Measurements from ENCODE around the gene DOCK2.

DOCK2 gene

DNA sequence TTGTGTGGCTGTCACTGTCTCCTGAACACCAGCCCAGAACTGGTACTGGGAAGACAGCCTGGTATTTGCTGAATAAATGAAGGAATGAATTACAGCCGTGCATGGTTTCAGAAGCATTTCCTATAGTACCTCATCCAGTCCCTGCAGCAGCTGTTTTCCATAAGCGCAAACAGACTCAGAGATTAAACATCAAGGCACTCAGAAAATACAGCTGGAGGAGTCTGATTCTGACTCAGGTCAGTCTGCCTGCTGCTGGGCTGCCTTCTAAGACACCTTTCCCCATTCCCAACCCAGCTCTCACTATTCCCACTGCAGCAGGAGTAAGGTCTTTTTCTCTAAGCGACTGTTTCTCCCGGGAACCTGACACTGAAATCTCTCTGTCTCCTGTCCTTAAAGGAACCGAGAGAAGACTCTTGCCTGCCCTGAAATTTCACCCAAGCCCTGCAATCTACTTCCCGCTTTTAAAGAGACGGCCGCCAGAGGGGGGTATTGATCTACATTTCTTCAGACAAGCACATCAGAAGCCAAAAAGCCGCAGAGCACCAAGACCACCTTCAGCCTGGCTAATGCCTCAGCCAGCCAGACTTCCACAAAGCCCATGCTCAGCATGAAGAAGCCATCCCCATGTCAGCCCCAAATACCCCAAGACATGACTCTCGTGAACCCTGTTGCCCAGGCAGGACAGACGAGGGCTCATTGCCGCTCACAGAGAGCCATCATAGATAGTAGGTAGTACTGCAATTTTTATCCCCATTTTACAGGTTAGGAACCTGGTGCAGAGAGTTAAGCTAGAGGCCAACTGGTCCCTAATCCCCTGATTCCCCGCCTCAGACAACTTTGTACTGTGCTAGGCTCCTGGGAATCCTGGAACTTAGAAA, 463.2 kb downstream of the DOCK2 start:
- no peaks in the 10 kb centered on the region for H3K4me1 ChIP-seq (ENCODE audit: control insufficient read depth, insufficient read depth, low read length)
- H3K4me3 ChIP-seq (ENCODE audit: low read length in 2 of 2): no peak overlapping the region
- H3K27me3 ChIP-seq (ENCODE audit: control insufficient read depth in 1 of 2, insufficient read depth in 2 of 2, low read length in 2 of 2): peaks cover 0 to 3% of the 10 kb centered on the region in 2 donors
- H3K27ac ChIP-seq (ENCODE audit: low read length): no peak overlapping the region
- no peaks in the 10 kb centered on the region for H3K9me3 ChIP-seq (ENCODE audit: control insufficient read depth in 2 of 2, low read length in 2 of 2)
- no peaks in the 10 kb centered on the region for H3K36me3 ChIP-seq (ENCODE audit: control insufficient read depth in 2 of 2, insufficient read depth in 2 of 2, low read length in 2 of 2)
- H3K9ac ChIP-seq (ENCODE audit: low read length in 2 of 2): no peak overlapping the region

GRCh38 chr5:170103447-170103846, 466.4 kb downstream of the DOCK2 start:
- H3K36me3 ChIP-seq (ENCODE audit: control insufficient read depth in 2 of 2, insufficient read depth in 2 of 2, low read length in 2 of 2): no peaks in the 10 kb centered on the region
- no peaks in the 10 kb centered on the region for H3K9me3 ChIP-seq (ENCODE audit: control insufficient read depth in 2 of 2, low read length in 2 of 2)
- no peaks in the 10 kb centered on the region for H3K4me1 ChIP-seq (ENCODE audit: control insufficient read depth, insufficient read depth, low read length)
- no peak overlapping the region for H3K27ac ChIP-seq (ENCODE audit: low read length)
- no peak overlapping the region for H3K9ac ChIP-seq (ENCODE audit: low read length in 2 of 2)
- H3K27me3 ChIP-seq (ENCODE audit: control insufficient read depth in 1 of 2, insufficient read depth in 2 of 2, low read length in 2 of 2): no peaks in the 10 kb centered on the region
- no peak overlapping the region for H3K4me3 ChIP-seq (ENCODE audit: low read length in 2 of 2)

GRCh38 chr5:170104299-170104698, 467.2 kb downstream of the DOCK2 start:
- H3K9me3 ChIP-seq (ENCODE audit: control insufficient read depth in 2 of 2, low read length in 2 of 2): no peaks in the 10 kb centered on the region

DNA sequence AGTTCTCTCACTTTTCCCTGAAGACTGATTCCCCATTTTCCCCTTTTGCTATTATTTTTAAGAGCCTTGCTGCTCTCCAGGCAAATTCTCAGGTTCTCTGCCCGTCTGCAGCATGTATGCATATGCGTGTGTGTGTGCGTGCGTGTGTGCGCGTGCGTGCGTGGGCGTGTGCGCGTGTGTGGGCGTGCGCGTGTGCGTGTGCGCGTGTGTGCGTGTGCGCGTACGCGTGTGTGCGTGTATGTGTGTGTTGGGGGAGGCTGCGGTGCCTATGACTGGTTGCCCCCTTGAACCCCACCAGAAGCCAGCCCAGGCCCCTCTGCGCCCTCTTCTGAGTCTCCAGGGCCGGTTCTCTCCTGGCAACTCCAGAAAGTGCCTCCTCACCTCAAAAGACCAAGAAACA, 467.6 kb downstream of the DOCK2 start:
- H3K27me3 ChIP-seq (ENCODE audit: control insufficient read depth in 1 of 2, insufficient read depth in 2 of 2, low read length in 2 of 2): no peaks in the 10 kb centered on the region
- no peaks in the 10 kb centered on the region for H3K36me3 ChIP-seq (ENCODE audit: control insufficient read depth in 2 of 2, insufficient read depth in 2 of 2, low read length in 2 of 2)
- no peak overlapping the region for H3K27ac ChIP-seq (ENCODE audit: low read length)
- H3K9ac ChIP-seq (ENCODE audit: low read length in 2 of 2): no peak overlapping the region
- no peaks in the 10 kb centered on the region for H3K4me1 ChIP-seq (ENCODE audit: control insufficient read depth, insufficient read depth, low read length)
- no peak overlapping the region for H3K4me3 ChIP-seq (ENCODE audit: low read length in 2 of 2)
- H3K9me3 ChIP-seq (ENCODE audit: control insufficient read depth in 2 of 2, low read length in 2 of 2): no peaks in the 10 kb centered on the region

More at GRCh38 chr5:170104299-170104698, 467.2 kb downstream of the DOCK2 start:
- Histone ChIP-seq H3K4me3 (ENCODE audit: low read length in 2 of 2) (no peak overlapping the region), H3K4me1 (ENCODE audit: control insufficient read depth, insufficient read depth, low read length) (no peaks in the 10 kb centered on the region), H3K9ac (ENCODE audit: low read length in 2 of 2) (no peak overlapping the region), H3K27ac (ENCODE audit: low read length) (no peak overlapping the region), H3K27me3 (ENCODE audit: control insufficient read depth in 1 of 2, insufficient read depth in 2 of 2, low read length in 2 of 2) (no peaks in the 10 kb centered on the region), H3K36me3 (ENCODE audit: control insufficient read depth in 2 of 2, insufficient read depth in 2 of 2, low read length in 2 of 2) (no peaks in the 10 kb centered on the region)

DNA sequence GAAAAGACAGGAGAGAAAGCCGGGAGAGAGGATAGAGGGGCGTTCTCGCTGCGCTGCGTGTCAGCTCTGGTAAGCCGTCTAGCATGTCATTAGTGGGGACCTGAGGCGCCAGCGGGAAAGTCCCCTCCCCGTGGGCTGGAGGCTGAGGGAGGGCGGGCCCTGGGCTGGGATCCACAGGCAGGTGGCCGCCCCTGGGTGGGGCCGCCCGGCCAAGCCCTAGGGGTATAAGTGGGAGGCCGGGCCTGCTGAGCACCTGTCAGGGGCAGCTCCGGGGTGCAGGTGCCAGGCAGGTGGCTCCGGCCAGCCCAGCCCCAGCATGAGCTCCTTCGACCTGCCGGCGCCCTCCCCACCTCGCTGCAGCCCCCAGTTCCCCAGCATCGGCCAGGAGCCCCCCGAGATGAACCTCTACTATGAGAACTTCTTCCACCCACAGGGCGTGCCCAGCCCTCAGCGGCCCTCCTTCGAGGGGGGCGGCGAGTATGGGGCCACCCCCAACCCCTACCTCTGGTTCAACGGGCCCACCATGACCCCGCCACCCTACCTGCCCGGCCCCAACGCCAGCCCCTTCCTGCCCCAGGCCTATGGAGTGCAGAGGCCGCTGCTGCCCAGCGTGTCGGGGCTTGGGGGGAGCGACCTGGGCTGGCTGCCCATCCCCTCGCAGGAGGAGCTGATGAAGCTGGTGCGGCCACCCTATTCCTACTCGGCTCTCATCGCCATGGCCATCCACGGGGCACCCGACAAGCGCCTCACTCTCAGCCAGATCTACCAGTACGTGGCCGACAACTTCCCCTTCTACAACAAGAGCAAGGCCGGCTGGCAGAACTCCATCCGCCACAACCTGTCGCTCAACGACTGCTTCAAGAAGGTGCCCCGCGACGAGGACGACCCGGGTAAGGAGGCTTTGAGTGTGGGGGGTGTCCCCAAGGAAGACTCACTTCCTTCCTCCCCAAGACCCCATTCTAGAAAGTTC, 468.9 kb downstream of the DOCK2 start, which contains the start of gene FOXI1:
FOXI1 (plus strand) TSS at position 256 of the 970 bp plus-strand sequence; CDS start at position 317, 61 bp downstream.
- Histone ChIP-seq H3K9me3 (ENCODE audit: control insufficient read depth in 2 of 2, low read length in 2 of 2) (no peaks in the 10 kb centered on the region), H3K4me3 (ENCODE audit: low read length in 2 of 2) (no peak within 1 kb of the TSS), H3K9ac (ENCODE audit: low read length in 2 of 2) (no peak within 1 kb of the TSS), H3K27ac (ENCODE audit: low read length) (no peak within 1 kb of the TSS), H3K27me3 (ENCODE audit: control insufficient read depth in 1 of 2, insufficient read depth in 2 of 2, low read length in 2 of 2) (no peaks in the 10 kb centered on the region), H3K4me1 (ENCODE audit: control insufficient read depth, insufficient read depth, low read length) (no peaks in the 10 kb centered on the region), H3K36me3 (ENCODE audit: control insufficient read depth in 2 of 2, insufficient read depth in 2 of 2, low read length in 2 of 2) (no peaks in the 10 kb centered on the region)

DNA sequence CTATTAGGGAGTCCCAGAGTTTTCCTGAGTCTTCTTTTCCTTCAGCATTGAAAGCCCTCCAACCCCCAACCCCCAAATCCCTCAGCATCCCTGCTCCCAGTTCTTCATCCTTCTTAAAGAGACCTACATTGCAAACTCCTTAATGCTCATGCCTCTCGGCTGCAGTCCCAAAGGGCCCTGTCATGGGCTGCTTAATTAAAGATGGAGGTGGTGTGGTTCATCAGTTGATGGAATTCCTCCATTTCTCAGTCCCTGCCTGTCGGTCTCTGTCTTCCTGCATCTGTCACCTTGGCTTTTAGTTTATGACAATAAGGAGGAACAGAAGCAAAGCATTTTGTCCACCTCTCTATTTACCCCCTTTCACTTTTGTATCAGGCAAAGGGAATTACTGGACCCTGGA, 470.6 kb downstream of the DOCK2 start:
- H3K4me3 ChIP-seq (ENCODE audit: low read length in 2 of 2): no peak overlapping the region
- H3K27me3 ChIP-seq (ENCODE audit: control insufficient read depth in 1 of 2, insufficient read depth in 2 of 2, low read length in 2 of 2): no peaks in the 10 kb centered on the region
- H3K9ac ChIP-seq (ENCODE audit: low read length in 2 of 2): no peak overlapping the region
- H3K27ac ChIP-seq (ENCODE audit: low read length): no peak overlapping the region
- no peaks in the 10 kb centered on the region for H3K4me1 ChIP-seq (ENCODE audit: control insufficient read depth, insufficient read depth, low read length)
- H3K36me3 ChIP-seq (ENCODE audit: control insufficient read depth in 2 of 2, insufficient read depth in 2 of 2, low read length in 2 of 2): no peaks in the 10 kb centered on the region
- H3K9me3 ChIP-seq (ENCODE audit: control insufficient read depth in 2 of 2, low read length in 2 of 2): no peaks in the 10 kb centered on the region

- H3K9me3 ChIP-seq (ENCODE audit: control insufficient read depth in 2 of 2, low read length in 2 of 2): no peaks in the 10 kb centered on the region
- H3K4me3 ChIP-seq (ENCODE audit: low read length in 2 of 2): no peak overlapping the region
- H3K36me3 ChIP-seq (ENCODE audit: control insufficient read depth in 2 of 2, insufficient read depth in 2 of 2, low read length in 2 of 2): no peaks in the 10 kb centered on the region
- H3K27me3 ChIP-seq (ENCODE audit: control insufficient read depth in 1 of 2, insufficient read depth in 2 of 2, low read length in 2 of 2): no peaks in the 10 kb centered on the region
- H3K27ac ChIP-seq (ENCODE audit: low read length): no peak overlapping the region
- no peaks in the 10 kb centered on the region for H3K4me1 ChIP-seq (ENCODE audit: control insufficient read depth, insufficient read depth, low read length)
- H3K9ac ChIP-seq (ENCODE audit: low read length in 2 of 2): no peak overlapping the region
Observed at GRCh38 chr5:170108266-170108785, 471.3 kb downstream of the DOCK2 start.

DNA sequence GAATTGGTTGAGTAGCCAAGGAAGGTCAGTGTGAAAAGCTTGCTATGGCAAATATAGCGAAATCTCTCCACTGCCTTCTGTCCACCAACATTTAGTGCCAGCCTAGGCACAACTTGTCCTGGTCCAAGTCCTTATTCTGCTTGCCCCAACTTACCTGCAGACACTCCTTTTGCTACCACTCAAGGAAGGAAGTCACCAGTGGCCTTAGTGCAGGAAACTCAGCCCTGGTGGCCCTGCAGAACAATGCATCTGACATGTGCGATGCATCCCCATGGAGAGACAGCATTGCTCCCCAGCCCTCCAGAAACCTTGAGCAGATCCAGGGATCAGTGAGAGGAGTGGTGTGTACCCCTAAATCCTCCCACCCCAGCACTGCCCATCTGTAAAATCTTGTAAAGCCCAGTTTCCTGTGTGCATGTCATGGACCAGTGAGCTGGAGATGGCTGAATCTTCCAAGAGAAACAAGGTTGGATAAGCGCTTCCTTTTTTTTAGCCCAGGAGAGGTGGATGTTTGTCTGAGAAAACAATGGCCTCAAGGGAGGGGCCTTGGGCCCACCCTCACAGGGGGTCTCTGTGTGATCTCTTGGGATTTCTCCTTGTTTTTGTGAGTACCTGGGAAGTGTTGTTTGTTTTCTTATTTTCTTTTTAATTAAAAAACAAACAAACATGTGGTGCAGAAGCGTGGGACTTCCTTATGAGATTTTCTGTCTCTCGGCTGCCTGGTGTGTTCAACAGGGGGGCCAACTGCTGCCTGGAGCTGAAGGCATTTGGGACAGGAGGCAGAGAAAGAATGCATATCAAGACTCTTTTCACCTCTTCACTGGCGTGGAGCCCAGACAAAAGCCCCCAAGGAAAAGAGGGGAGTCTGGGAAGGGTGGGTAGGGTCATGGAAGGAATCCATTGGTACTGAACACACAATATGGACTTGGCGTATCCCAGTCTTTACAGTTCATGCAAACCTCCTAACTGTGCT, 472.3 kb downstream of the DOCK2 start:
- Histone ChIP-seq H3K27me3 (ENCODE audit: control insufficient read depth in 1 of 2, insufficient read depth in 2 of 2, low read length in 2 of 2) (no peaks in the 10 kb centered on the region), H3K9me3 (ENCODE audit: control insufficient read depth in 2 of 2, low read length in 2 of 2) (no peaks in the 10 kb centered on the region), H3K4me3 (ENCODE audit: low read length in 2 of 2) (no peak overlapping the region), H3K4me1 (ENCODE audit: control insufficient read depth, insufficient read depth, low read length) (no peaks in the 10 kb centered on the region), H3K36me3 (ENCODE audit: control insufficient read depth in 2 of 2, insufficient read depth in 2 of 2, low read length in 2 of 2) (no peaks in the 10 kb centered on the region), H3K27ac (ENCODE audit: low read length) (no peak overlapping the region), H3K9ac (ENCODE audit: low read length in 2 of 2) (no peak overlapping the region)

GRCh38 chr5:170110403-170111087, 473.5 kb downstream of the DOCK2 start:
- Histone ChIP-seq H3K4me1 (ENCODE audit: control insufficient read depth, insufficient read depth, low read length) (no peaks in the 10 kb centered on the region), H3K9me3 (ENCODE audit: control insufficient read depth in 2 of 2, low read length in 2 of 2) (peaks cover 2 to 3% of the 10 kb centered on the region in 2 donors), H3K4me3 (ENCODE audit: low read length in 2 of 2) (no peak overlapping the region), H3K27ac (ENCODE audit: low read length) (no peak overlapping the region), H3K36me3 (ENCODE audit: control insufficient read depth in 2 of 2, insufficient read depth in 2 of 2, low read length in 2 of 2) (no peaks in the 10 kb centered on the region), H3K27me3 (ENCODE audit: control insufficient read depth in 1 of 2, insufficient read depth in 2 of 2, low read length in 2 of 2) (no peaks in the 10 kb centered on the region), H3K9ac (ENCODE audit: low read length in 2 of 2) (no peak overlapping the region)

Measured in stomach smooth muscle (tissue), 2 donors.